Spleen (tissue), 11 donors: Measurements from ENCODE around the gene SPINT2. TPM values are rescaled to one million over a fixed set of nuclear protein-coding genes. Genes with fewer than 3 reads are reported as not detected.

Source experiments
- DNase-seq: peaks from one replicate; pipeline ENCODE4 v3.0.0-alpha.2; 2020
- H3K27ac ChIP-seq, 8 donors: fragments of 200-600 bp; sonication (generic) in 7 of 8; 1 replicate in 4 of 8; 2 replicates in 4 of 8; pipeline versions ENCODE4 v1.5.0 to v1.8.0; 2016 to 2021; ENCODE audit warnings: inconsistent platforms in 4 of 8, mild to moderate bottlenecking in 4 of 8, moderate library complexity in 1 of 8
- H3K27me3 ChIP-seq, 7 donors: fragments of 200-600 bp; sonication (generic) in 6 of 7; replicated peaks in 1 of 7; 1 replicate in 4 of 7; 2 replicates in 3 of 7; pipeline versions ENCODE4 v1.5.0 to v1.8.0; 2016 to 2021; ENCODE audit warnings: inconsistent platforms in 3 of 7, mild to moderate bottlenecking in 1 of 7
- H3K36me3 ChIP-seq, 6 donors: fragments of 200-600 bp; sonication (generic) in 5 of 6; 1 replicate in 4 of 6; 2 replicates in 2 of 6; pipeline versions ENCODE4 v1.5.0 to v1.8.0; 2016 to 2021; ENCODE audit warnings: inconsistent platforms in 2 of 6
- H3K4me1 ChIP-seq, 6 donors: fragments of 200-600 bp; sonication (generic) in 5 of 6; 1 replicate in 3 of 6; 2 replicates in 3 of 6; pipeline versions ENCODE4 v1.5.0 to v1.8.0; 2016 to 2021; ENCODE audit warnings: inconsistent platforms in 3 of 6
- H3K4me3 ChIP-seq, 8 donors: fragments of 200-600 bp; sonication (generic) in 7 of 8; 1 replicate in 4 of 8; 2 replicates in 4 of 8; pipeline versions ENCODE4 v1.5.0 to v1.8.0; 2016 to 2021; ENCODE audit warnings: inconsistent platforms in 4 of 8, mild to moderate bottlenecking in 4 of 8, moderate library complexity in 2 of 8
- H3K9me3 ChIP-seq, 8 donors: fragments of 200-600 bp; sonication (generic) in 7 of 8; 1 replicate in 4 of 8; 2 replicates in 4 of 8; pipeline versions ENCODE4 v1.5.0 to v1.8.0; 2016 to 2021; ENCODE audit warnings: inconsistent platforms in 4 of 8
- POLR2A ChIP-seq, 3 donors: fragments of 450-650 bp; IDR thresholded peaks; one replicate each; pipeline ENCODE4 v1.5.1; 2017; ENCODE audit warnings: antibody characterized with exemption in 3 of 3, mild to moderate bottlenecking in 1 of 3
- POLR2AphosphoS5 ChIP-seq, 3 donors: sonication (generic); formaldehyde crosslinking; IDR thresholded peaks; one replicate each; pipeline ENCODE4 v1.5.1; 2017; ENCODE audit warnings: antibody characterized with exemption in 3 of 3
- WGBS, 5 donors: extraction: QIAGEN DNeasy Blood & Tissue Kit in 3 of 5; methylation state at CpG; one replicate each; pipeline versions ENCODE4 v1.1.5 to v1.1.7; 2013 to 2018; 5-methylcytosine and 5-hydroxymethylcytosine counted together
- intact Hi-C: fragments of 100-400 bp; cut with DNase I; formaldehyde crosslinking; loops from one replicate; pipeline ENCODE4 v1.15.0; 2023; ENCODE audit warnings: low total_unique reads
- polyA plus RNA-seq, 3 donors: library from polyadenylated mRNA; stranded (reverse); fragments of 200-250 nt; gene quantifications; one replicate each; pipeline ENCODE4 v1.2.1, GENCODE V29; 2013
- total RNA-seq, 7 donors: library from RNA; depleted of rRNA in 3 of 7; stranded (reverse); fragments of >200 nt in 3 of 7; fragmentation: NEBNext Ultra II Directional in 4 of 7; extraction: Animal tissue kit (Norgen Biotek cat#: 25700) in 4 of 7; gene quantifications; one replicate each; pipeline versions ENCODE4 v1.1.0 to v1.2.1, GENCODE V29; 2016 to 2021
- TF ChIP-seq, protein P1 (sequence below), 11 experiments: fragments of 200-600 bp in 7 of 11; fragments of 450-650 bp in 4 of 11; sonication (generic) in 4 of 11; IDR thresholded peaks in 8 of 11; conservative IDR thresholded peaks in 3 of 11; 1 replicate in 7 of 11; 2 replicates in 4 of 11; pipeline versions ENCODE4 v1.4.0 to v1.8.0; 2016 to 2021; ENCODE audit warnings: antibody characterized with exemption in 11 of 11, inconsistent platforms in 4 of 11, mild to moderate bottlenecking in 1 of 11
- donor health status: healthy with polysubstance abuse.
- donor health status: DM: no; HTN: no; CAD: no; lungs with moderate emphysema.
- donor health status: DM: no; HTN: no; CAD: no.
- donor health status: Bipolar disorder and iron deficiency.
- donor health status: healthy.
- donor health status: DM: no; HTN: no; CAD: no.
- donor health status: DM: yes; HTN: yes; CAD: no.

The SPINT2 gene
- total and polyA plus RNA-seq, 10 donors, result 41.2 to 87.8 (median 64.4) TPM

DNA sequence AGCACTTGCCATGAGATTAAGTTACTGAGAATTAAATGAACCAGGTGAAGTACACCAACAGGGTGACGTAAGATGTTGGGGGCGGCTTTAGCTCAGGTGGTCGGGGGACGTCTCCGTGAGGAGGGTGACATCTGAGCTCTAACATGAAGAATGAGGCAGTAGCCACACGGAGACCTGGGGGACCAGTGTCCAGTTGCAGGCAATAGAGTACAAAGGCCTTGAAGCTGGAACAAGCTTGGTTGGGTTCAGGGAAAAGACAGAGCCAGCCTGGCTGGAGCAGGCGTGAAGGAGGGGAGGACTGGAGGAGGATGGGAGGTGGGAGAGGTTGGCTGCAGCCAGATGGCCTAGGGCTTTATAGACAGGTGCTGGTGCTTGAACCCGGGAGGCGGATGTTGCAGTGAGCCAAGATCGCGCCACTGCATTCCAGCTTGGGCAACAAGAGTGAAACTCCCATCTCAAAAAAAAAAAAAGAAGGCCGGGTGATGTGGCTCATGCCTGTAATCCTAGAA, 1.6 kb downstream of the SPINT2 start:
- WGBS, 5 donors, result 80 to 93% (median 86%) methylated on average over 12 of the region's 12 CpGs
- intact Hi-C loops, result no loop called here
- Histone ChIP-seq H3K27me3 (peaks cover 0 to 12% (median 0%) of the 10 kb centered on the region in 7 donors), H3K4me3 (peak overlapping the region in 2 of 8 donors; percentile 71 to 77), H3K9me3 (no peaks in the 10 kb centered on the region), H3K36me3 (no peaks in the 10 kb centered on the region), H3K4me1 (peaks cover 0 to 60% (median 41%) of the 10 kb centered on the region in 6 donors), H3K27ac (peak overlapping the region in 6 of 8 donors; percentile 81 to 90 (median 89))
- TF ChIP-seq POLR2AphosphoS5 (IDR thresholded peaks at IDR 0.05), result no peak
- TF ChIP-seq, protein P1, sequence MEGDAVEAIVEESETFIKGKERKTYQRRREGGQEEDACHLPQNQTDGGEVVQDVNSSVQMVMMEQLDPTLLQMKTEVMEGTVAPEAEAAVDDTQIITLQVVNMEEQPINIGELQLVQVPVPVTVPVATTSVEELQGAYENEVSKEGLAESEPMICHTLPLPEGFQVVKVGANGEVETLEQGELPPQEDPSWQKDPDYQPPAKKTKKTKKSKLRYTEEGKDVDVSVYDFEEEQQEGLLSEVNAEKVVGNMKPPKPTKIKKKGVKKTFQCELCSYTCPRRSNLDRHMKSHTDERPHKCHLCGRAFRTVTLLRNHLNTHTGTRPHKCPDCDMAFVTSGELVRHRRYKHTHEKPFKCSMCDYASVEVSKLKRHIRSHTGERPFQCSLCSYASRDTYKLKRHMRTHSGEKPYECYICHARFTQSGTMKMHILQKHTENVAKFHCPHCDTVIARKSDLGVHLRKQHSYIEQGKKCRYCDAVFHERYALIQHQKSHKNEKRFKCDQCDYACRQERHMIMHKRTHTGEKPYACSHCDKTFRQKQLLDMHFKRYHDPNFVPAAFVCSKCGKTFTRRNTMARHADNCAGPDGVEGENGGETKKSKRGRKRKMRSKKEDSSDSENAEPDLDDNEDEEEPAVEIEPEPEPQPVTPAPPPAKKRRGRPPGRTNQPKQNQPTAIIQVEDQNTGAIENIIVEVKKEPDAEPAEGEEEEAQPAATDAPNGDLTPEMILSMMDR (IDR thresholded peaks at IDR 0.05 in 8 of 11, conservative IDR thresholded peaks at IDR 0.05 in 3 of 11), result no peak
- no peak for TF ChIP-seq POLR2A (IDR thresholded peaks at IDR 0.05)
- no peak for DNase-seq

DNA sequence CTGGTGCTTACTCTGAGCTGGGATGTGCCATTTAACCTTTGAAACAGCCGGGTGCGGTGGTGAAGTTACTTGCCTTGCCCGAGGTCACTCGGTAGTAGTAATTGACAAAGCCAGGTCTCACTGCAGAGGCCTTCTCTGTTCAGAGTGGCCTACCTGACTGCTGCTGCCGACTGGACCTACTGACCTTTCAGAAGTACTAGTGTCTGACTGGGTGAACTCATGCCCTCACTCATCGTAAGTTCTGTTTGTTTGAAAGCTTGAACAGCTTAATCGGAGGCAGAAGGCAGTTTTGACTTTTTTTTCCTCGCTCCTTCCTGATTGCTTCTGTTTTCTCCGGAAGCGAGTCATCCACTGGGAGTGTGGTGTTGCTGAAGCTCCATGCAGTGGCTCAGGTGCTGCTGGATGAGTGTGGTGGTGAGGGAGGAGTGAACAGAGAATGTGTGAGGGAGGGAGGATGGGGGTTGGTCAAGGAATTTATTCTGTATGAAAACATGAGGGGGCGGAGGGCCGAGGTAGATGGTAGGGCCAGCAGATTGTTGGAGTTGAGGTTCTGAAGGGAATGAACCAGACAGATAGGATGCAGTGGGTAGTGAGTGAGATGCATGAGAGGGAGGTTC, 2.7 kb downstream of the SPINT2 start:
- TF ChIP-seq POLR2A (IDR thresholded peaks at IDR 0.05) (no peak), POLR2AphosphoS5 (IDR thresholded peaks at IDR 0.05) (no peak)
- TF ChIP-seq, protein P1 (IDR thresholded peaks at IDR 0.05 in 8 of 11, conservative IDR thresholded peaks at IDR 0.05 in 3 of 11), result no peak
- Histone ChIP-seq H3K27me3 (peaks cover 0 to 12% (median 0%) of the 10 kb centered on the region in 7 donors), H3K36me3 (no peaks in the 10 kb centered on the region), H3K27ac (peak overlapping the region in 6 of 8 donors; percentile 31 to 46 (median 40)), H3K9me3 (no peaks in the 10 kb centered on the region), H3K4me3 (peak overlapping the region in 1 of 8 donors; percentile 5), H3K4me1 (peaks cover 0 to 60% (median 41%) of the 10 kb centered on the region in 6 donors)
- WGBS, 5 donors, result 64 to 76% (median 73%) methylated on average over 8 to 12 of the region's 12 CpGs
- no peak for DNase-seq
- intact Hi-C loops, result no loop called here

DNA sequence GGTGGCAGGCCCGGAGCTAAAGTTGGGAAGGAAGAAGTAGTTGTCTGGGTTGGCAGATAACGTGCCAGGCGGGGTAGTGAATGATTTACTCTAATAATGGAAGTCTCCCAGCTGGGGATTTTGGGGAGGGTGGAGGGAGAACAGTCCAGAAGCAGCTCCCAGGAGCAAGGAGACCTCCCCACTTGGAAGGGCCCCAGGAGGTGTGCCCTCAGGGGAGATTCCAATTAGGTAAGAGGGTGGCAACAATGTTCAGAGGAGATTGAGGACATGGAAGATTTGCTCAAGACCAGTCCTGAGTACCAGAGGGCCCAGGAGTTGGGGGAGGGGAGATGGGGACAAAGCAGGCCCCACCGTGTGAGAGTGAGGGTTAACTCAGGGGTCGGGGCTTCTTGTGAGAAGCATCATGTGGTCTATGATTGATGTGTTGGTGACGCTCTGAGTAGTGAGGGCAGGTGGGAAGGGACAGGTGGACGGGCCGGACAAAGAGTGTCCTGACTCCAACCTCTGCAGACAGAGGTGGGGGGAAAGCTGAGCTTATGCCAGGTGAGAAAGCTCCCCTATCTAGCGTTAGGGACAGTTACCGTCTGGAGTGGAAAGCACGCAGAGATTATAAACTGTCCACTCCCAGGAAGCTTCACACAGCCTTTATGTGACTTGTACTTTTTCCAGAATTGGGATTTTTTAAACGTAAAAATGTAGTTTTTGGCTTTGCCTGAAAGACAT, 3.5 kb downstream of the SPINT2 start:
- H3K27ac ChIP-seq, result peak overlapping the region in 4 of 8 donors; percentile 7 to 46 (median 43)
- no peaks in the 10 kb centered on the region for H3K36me3 ChIP-seq
- H3K9me3 ChIP-seq, result no peaks in the 10 kb centered on the region
- TF ChIP-seq POLR2A (IDR thresholded peaks at IDR 0.05) (no peak), POLR2AphosphoS5 (IDR thresholded peaks at IDR 0.05) (no peak)
- TF ChIP-seq, protein P1 (IDR thresholded peaks at IDR 0.05 in 8 of 11, conservative IDR thresholded peaks at IDR 0.05 in 3 of 11), result no peak
- no peak for DNase-seq
- no peak overlapping the region for H3K4me3 ChIP-seq
- 63 to 75% (median 68%) methylated on average over 12 of the region's 12 CpGs for WGBS, 5 donors
- intact Hi-C loops, result no loop called here
- peaks cover 0 to 60% (median 41%) of the 10 kb centered on the region in 6 donors for H3K4me1 ChIP-seq
- peaks cover 0 to 12% (median 0%) of the 10 kb centered on the region in 7 donors for H3K27me3 ChIP-seq

DNA sequence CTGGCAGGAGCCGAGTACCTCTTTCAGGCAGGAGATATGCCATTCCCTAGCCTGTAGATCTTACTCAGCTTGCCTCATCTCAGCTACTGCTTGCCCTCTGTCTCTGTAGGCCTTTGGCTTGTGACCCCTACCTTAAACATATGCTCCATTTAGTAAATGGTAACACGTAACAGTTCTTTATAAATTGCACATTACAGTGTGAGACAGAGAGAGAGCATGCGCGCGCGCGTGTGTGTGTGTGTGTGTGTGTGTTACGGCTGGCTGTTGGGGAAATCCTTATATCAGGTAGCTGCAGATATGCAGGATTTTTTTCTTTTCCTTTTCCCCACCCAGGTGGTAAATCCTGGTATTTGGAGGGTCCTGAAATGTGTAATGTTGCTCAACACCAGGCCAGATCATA, 4.2 kb downstream of the SPINT2 start:
- H3K36me3 ChIP-seq, result no peaks in the 10 kb centered on the region
- peaks cover 0 to 58% (median 38%) of the 10 kb centered on the region in 6 donors for H3K4me1 ChIP-seq
- WGBS, 5 donors, result 59 to 92% (median 75%) methylated on average over 8 of the region's 8 CpGs
- H3K9me3 ChIP-seq, result no peaks in the 10 kb centered on the region
- intact Hi-C loops, result no loop called here
- H3K27me3 ChIP-seq, result peaks cover 0 to 12% (median 0%) of the 10 kb centered on the region in 7 donors
- no peak overlapping the region for H3K4me3 ChIP-seq
- TF ChIP-seq, protein P1 (IDR thresholded peaks at IDR 0.05 in 8 of 11, conservative IDR thresholded peaks at IDR 0.05 in 3 of 11), result no peak
- no peak for TF ChIP-seq POLR2AphosphoS5 (IDR thresholded peaks at IDR 0.05)
- H3K27ac ChIP-seq, result peak overlapping the region in 4 of 8 donors; percentile 7 to 45 (median 28)
- DNase-seq, result no peak
